ENCODE data around the gene CST7.

DNA sequence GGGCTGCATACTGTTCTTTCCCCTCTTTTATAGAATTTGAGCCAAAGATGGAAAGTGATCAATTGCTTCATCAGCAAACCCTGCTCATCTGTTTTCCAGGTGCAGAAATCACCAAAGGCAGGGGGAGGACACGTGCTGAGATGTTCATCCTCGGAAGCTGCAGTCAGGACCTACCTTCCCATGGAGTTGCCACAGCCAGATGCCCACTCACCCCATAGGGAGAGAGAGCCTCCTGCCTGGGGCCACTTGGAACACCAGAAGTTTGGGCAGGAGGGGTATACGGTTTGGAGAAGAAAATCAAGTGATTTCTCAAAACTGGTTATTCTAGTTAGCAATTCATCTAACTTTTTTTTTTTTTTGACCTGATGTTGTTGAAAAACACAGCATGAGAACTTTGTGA lies 5.3 kb upstream of the CST7 start:
- TF ChIP-seq EP300 (IDR thresholded peaks at IDR 0.05; ENCODE audit: borderline replicate concordance in 1 of 2, control insufficient read depth in 1 of 2, low read depth in 2 of 2, low read length in 2 of 2) (no peak), CEBPB (IDR thresholded peaks at IDR 0.05; ENCODE audit: borderline replicate concordance in 1 of 2, low read depth in 2 of 2, low read length in 2 of 2) (no peak), RAD51 (IDR thresholded peaks at IDR 0.05) (no peak), RAD21 (IDR thresholded peaks at IDR 0.05; ENCODE audit: insufficient read depth, low read depth, low read length) (no peak)
- TF ChIP-seq, protein P1, sequence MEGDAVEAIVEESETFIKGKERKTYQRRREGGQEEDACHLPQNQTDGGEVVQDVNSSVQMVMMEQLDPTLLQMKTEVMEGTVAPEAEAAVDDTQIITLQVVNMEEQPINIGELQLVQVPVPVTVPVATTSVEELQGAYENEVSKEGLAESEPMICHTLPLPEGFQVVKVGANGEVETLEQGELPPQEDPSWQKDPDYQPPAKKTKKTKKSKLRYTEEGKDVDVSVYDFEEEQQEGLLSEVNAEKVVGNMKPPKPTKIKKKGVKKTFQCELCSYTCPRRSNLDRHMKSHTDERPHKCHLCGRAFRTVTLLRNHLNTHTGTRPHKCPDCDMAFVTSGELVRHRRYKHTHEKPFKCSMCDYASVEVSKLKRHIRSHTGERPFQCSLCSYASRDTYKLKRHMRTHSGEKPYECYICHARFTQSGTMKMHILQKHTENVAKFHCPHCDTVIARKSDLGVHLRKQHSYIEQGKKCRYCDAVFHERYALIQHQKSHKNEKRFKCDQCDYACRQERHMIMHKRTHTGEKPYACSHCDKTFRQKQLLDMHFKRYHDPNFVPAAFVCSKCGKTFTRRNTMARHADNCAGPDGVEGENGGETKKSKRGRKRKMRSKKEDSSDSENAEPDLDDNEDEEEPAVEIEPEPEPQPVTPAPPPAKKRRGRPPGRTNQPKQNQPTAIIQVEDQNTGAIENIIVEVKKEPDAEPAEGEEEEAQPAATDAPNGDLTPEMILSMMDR (IDR thresholded peaks at IDR 0.05 in 2 of 3, conservative IDR thresholded peaks at IDR 0.05 in 1 of 3; ENCODE audit: control insufficient read depth in 2 of 3, extremely low read depth in 1 of 3, insufficient read depth in 1 of 3, low read depth in 3 of 3, low read length in 3 of 3): no peak
